Measurements from ENCODE around the gene CFLAR.

The CFLAR gene

GRCh38 chr2:201185863-201186262, 69.9 kb downstream of the CFLAR start:
- TF ChIP-seq, protein P1, sequence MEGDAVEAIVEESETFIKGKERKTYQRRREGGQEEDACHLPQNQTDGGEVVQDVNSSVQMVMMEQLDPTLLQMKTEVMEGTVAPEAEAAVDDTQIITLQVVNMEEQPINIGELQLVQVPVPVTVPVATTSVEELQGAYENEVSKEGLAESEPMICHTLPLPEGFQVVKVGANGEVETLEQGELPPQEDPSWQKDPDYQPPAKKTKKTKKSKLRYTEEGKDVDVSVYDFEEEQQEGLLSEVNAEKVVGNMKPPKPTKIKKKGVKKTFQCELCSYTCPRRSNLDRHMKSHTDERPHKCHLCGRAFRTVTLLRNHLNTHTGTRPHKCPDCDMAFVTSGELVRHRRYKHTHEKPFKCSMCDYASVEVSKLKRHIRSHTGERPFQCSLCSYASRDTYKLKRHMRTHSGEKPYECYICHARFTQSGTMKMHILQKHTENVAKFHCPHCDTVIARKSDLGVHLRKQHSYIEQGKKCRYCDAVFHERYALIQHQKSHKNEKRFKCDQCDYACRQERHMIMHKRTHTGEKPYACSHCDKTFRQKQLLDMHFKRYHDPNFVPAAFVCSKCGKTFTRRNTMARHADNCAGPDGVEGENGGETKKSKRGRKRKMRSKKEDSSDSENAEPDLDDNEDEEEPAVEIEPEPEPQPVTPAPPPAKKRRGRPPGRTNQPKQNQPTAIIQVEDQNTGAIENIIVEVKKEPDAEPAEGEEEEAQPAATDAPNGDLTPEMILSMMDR (IDR thresholded peaks at IDR 0.05; ENCODE audit: insufficient read depth, low read length, missing control alignments): no peak
- POLR2A ChIA-PET: no interaction called here
- DNase-seq (ENCODE audit: low read depth, low spot score): no peak
- H3K4me3 ChIP-seq (ENCODE audit: low read depth, low read length): no peak overlapping the region
- CTCF ChIA-PET: interaction anchor here (1.3 to 1.4 kb wide), 3 partner anchors 8 to 284 kb away, joined by 3 to 7 read pairs (median 6); no protein-coding TSS in a partner anchor

DNA sequence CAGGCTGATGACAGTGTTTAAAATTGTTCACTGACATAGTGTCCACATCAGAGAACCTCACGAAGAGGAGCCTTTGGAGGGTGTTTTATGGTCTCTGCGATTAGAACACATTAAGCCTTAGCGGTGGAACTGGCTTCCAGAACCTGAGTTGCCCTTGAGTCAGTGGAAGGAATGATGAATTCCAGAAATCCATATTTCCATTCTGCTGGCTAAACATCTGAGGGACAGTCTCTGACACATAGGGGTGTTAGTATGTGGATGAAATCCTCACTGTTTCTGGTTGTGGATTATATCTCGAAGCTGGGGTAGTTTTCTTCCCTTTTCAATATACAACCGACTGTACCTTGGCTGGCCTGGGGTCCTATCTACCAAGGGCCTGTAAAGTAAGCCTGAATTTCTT, 71.0 kb downstream of the CFLAR start:
- TF ChIP-seq, protein P1 (IDR thresholded peaks at IDR 0.05; ENCODE audit: insufficient read depth, low read length, missing control alignments): no peak
- CTCF ChIA-PET: no interaction called here
- POLR2A ChIA-PET: no interaction called here
- DNase-seq (ENCODE audit: low read depth, low spot score): no peak
- H3K4me3 ChIP-seq (ENCODE audit: low read depth, low read length): no peak overlapping the region

DNA sequence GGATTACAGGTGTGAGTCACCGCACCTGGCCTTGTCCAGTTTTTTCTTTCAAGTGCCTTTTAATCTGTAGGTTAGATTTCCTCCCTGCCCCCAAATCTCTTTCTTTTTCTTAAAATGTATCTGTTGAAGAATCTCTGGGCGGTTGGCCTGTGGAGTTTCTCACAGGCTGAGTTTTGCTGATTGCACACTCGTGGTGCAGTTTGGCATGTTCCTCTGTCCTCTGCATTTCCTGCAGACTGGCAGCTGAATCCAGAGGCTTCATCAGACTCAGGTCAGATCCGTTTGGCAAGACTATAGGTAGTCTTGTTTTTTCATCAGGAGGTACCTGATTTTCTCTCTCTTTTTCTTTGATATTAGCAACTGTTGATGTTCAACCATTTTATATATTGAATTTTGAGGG, 72.5 kb downstream of the CFLAR start:
- TF ChIP-seq, protein P1 (IDR thresholded peaks at IDR 0.05; ENCODE audit: insufficient read depth, low read length, missing control alignments): no peak
- DNase-seq (ENCODE audit: low read depth, low spot score): no peak
- ChIA-PET CTCF (interaction anchor here (0.7 kb wide), 1 partner anchor 30 kb away, joined by 3 read pairs; no protein-coding TSS in a partner anchor), POLR2A (no interaction called here)
- H3K4me3 ChIP-seq (ENCODE audit: low read depth, low read length): no peak overlapping the region

DNA sequence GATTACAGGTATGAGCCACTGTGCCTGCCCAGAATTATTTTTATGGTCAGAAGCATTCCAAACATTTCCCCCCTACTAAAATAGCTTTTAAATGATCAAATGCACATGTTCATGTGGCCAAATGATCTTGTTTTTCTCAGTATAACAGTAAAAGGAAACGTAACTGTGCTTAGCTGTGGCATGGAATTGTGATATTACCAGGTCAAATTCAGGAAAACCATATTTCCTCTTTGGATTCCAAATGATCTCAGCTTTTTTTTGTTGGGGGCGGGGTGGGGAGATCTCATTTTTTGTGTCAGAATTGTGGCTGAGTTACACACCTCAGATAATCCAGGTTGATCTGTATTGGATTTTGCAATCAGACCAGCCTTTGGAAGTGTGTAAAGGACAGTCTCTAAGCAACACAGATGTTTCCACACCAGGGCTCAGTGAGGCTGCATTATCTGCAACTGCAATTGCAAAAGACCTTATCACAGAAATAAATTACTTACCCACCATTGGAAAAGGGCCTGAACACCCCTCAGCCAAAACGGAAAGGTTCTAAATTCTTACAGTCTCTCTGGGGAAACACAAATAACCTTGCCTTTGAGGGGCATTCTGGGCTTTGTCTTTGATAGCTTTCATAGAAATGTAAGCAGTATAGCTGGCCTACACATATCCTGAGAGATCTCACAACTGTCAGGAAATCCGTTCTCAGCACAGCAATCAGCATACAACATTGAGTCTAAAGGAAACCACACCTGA, 75.3 kb downstream of the CFLAR start:
- ChIA-PET POLR2A (no interaction called here), CTCF (interaction anchor here (0.6 to 3.2 kb wide), 5 partner anchors 9 to 41 kb away, joined by 3 to 14 read pairs (median 4); partner anchors contain the start of gene CASP10)
- H3K4me3 ChIP-seq (ENCODE audit: low read depth, low read length): no peak overlapping the region
- DNase-seq (ENCODE audit: low read depth, low spot score): no peak
- TF ChIP-seq, protein P1 (IDR thresholded peaks at IDR 0.05; ENCODE audit: insufficient read depth, low read length, missing control alignments): no peak

GRCh38 chr2:201194097-201194496, 78.1 kb downstream of the CFLAR start:
- ChIA-PET POLR2A (no interaction called here), CTCF (interaction anchor here (1.0 to 1.6 kb wide), 3 partner anchors 38 to 124 kb away, joined by 3 to 5 read pairs (median 3); no protein-coding TSS in a partner anchor)
- no peak for DNase-seq (ENCODE audit: low read depth, low spot score)
- H3K4me3 ChIP-seq (ENCODE audit: low read depth, low read length): no peak overlapping the region
- TF ChIP-seq, protein P1 (IDR thresholded peaks at IDR 0.05; ENCODE audit: insufficient read depth, low read length, missing control alignments): no peak

DNA sequence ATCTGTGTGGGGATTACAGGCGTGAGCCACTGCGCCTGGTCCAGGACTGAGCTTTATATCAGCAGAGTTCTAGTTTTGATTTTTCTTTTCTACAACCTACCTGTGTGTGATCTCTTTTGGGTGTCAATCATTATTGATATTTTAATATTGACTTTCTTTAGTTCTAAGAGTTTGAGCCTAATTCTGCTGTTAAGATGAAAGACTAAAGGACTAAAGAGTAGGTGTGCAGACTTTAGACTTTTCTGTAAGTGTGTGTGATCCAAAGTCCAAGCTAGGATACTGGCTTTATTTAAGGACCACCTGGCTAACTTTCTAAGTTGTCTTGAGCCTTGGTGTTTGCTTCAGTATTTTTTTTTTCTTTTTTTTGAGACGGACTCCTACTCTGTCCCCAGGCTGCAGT, 79.4 kb downstream of the CFLAR start:
- POLR2A ChIA-PET: no interaction called here
- CTCF ChIA-PET: interaction anchor here (0.7 to 2.1 kb wide), 6 partner anchors 10 to 294 kb away, joined by 3 to 6 read pairs (median 4); no protein-coding TSS in a partner anchor

More for the DNA sequence above, 79.4 kb downstream of the CFLAR start:
- TF ChIP-seq, protein P1 (IDR thresholded peaks at IDR 0.05; ENCODE audit: insufficient read depth, low read length, missing control alignments): no peak
- no peak for DNase-seq (ENCODE audit: low read depth, low spot score)
- H3K4me3 ChIP-seq (ENCODE audit: low read depth, low read length): no peak overlapping the region
